HEK293T (cell line): Measurements from ENCODE around the gene CDV3.
"Not testable (repeated sequence)": the region's sequence is repeated elsewhere in the genome, so short reads cannot be mapped to it uniquely, and the experiment has no call there.

Experiments
- CTCF ChIA-PET: fragments of 350-600 bp; formaldehyde crosslinking; extraction: SDS; loops from one replicate; lab custom pipeline; 2021; ENCODE audit warnings: antibody characterized with exemption, inconsistent platforms; lab: Yijun Ruan, JAX
- POLR2A ChIA-PET: fragments of 350-600 bp; formaldehyde crosslinking; extraction: SDS; loops from one replicate; lab custom pipeline; 2020; ENCODE audit warnings: antibody characterized with exemption, inconsistent platforms; lab: Yijun Ruan, JAX
- DNase-seq: peaks from one replicate; pipeline ENCODE4 v3.0.0; 2012; ENCODE audit warnings: mixed read lengths; ENCODE audit errors: extremely low spot score
- ARNT ChIP-seq: fragments of 450-650 bp; IDR thresholded peaks from 2 replicates; pipeline ENCODE4 v1.6.1; 2017; ENCODE audit warnings: mild to moderate bottlenecking
- BHLHE40 ChIP-seq: fragments of 450-650 bp; IDR thresholded peaks from 2 replicates; pipeline ENCODE4 v1.6.1; 2016; ENCODE audit warnings: mild to moderate bottlenecking, moderate library complexity, borderline replicate concordance
- CTBP1 ChIP-seq: fragments of 450-650 bp; IDR thresholded peaks from 2 replicates; pipeline ENCODE4 v1.6.1; 2016; ENCODE audit warnings: borderline replicate concordance
- ELF4 ChIP-seq: fragments of 450-650 bp; IDR thresholded peaks from 2 replicates; pipeline ENCODE4 v1.6.1; 2017; ENCODE audit warnings: antibody characterized with exemption
- FOXA1 ChIP-seq: fragments of 450-650 bp; IDR thresholded peaks from 2 replicates; pipeline ENCODE4 v1.6.1; 2016; ENCODE audit warnings: mild to moderate bottlenecking
- FOXK2 ChIP-seq: fragments of 450-650 bp; IDR thresholded peaks from 2 replicates; pipeline ENCODE4 v1.6.1; 2016; ENCODE audit warnings: mild to moderate bottlenecking
- FOXM1 ChIP-seq: fragments of 450-650 bp; IDR thresholded peaks from 2 replicates; pipeline ENCODE4 v1.6.1; 2017; ENCODE audit warnings: mild to moderate bottlenecking, borderline replicate concordance
- HDGF ChIP-seq: fragments of 450-650 bp; IDR thresholded peaks from 2 replicates; pipeline ENCODE4 v1.6.1; 2017; ENCODE audit warnings: antibody characterized with exemption, borderline replicate concordance
- L3MBTL2 ChIP-seq: fragments of 450-650 bp; conservative IDR thresholded peaks from 2 replicates; pipeline ENCODE4 v1.6.1; 2016; ENCODE audit warnings: mild to moderate bottlenecking
- LEF1 ChIP-seq: fragments of 450-650 bp; IDR thresholded peaks from 2 replicates; pipeline ENCODE4 v1.6.1; 2017; ENCODE audit warnings: mild to moderate bottlenecking, borderline replicate concordance
- NFRKB ChIP-seq: fragments of 450-650 bp; IDR thresholded peaks from 2 replicates; pipeline ENCODE4 v1.6.1; 2016; ENCODE audit warnings: mild to moderate bottlenecking, moderate library complexity
- PKNOX1 ChIP-seq: fragments of 450-650 bp; IDR thresholded peaks from 2 replicates; pipeline ENCODE4 v1.6.1; 2016
- SP1 ChIP-seq: fragments of 450-650 bp; IDR thresholded peaks from 2 replicates; pipeline ENCODE4 v1.6.1; 2017
- SUZ12 ChIP-seq: fragments of 450-650 bp; IDR thresholded peaks from 2 replicates; pipeline ENCODE4 v1.6.1; 2016; ENCODE audit warnings: mild to moderate bottlenecking
- TARDBP ChIP-seq: fragments of 450-650 bp; IDR thresholded peaks from 2 replicates; pipeline ENCODE4 v1.6.1; 2016
- ZNF384 ChIP-seq: fragments of 450-650 bp; IDR thresholded peaks from 2 replicates; pipeline ENCODE4 v1.6.1; 2016

CDV3 gene

GRCh38 chr3:133547432-133548041, 25.9 kb upstream of the CDV3 start:
- POLR2A ChIA-PET, result no interaction called here
- no peak for DNase-seq
- CTCF ChIA-PET, result interaction anchor here (0.6 to 0.7 kb wide), 2 partner anchors 53 to 736 kb away, joined by 3 to 4 read pairs; no protein-coding TSS in a partner anchor
- TF ChIP-seq NFRKB (no peak), PKNOX1 (no peak), SP1 (no peak), ELF4 (no peak), FOXA1 (no peak), FOXM1 (no peak), CTBP1 (no peak), LEF1 (no peak)

- ChIA-PET POLR2A (no interaction called here), CTCF (no interaction called here)
- DNase-seq, result no peak
- TF ChIP-seq FOXM1 (no peak), SP1 (no peak), FOXA1 (no peak), FOXK2 (no peak), L3MBTL2 (no peak), TARDBP (no peak), PKNOX1 (no peak), ARNT (no peak), ZNF384 (no peak), ELF4 (no peak), CTBP1 (no peak), NFRKB (no peak), HDGF (no peak), LEF1 (no peak)
Observed at GRCh38 chr3:133548090-133548489, 25.4 kb upstream of the CDV3 start.

- CTCF ChIA-PET, result no interaction called here
- no peak for DNase-seq
- POLR2A ChIA-PET, result no interaction called here
- TF ChIP-seq PKNOX1 (no peak), FOXA1 (no peak), ZNF384 (no peak), FOXM1 (no peak), CTBP1 (no peak), ELF4 (no peak), SP1 (no peak), FOXK2 (no peak), ARNT (no peak), NFRKB (no peak), SUZ12 (no peak)
Observed at GRCh38 chr3:133549565-133549964, 23.9 kb upstream of the CDV3 start.

- CTCF ChIA-PET, POLR2A ChIA-PET, DNase-seq: not testable (repeated sequence)
Observed at GRCh38 chr3:133551589-133551988, 21.9 kb upstream of the CDV3 start.

GRCh38 chr3:133561679-133562078, 11.8 kb upstream of the CDV3 start:
- TF ChIP-seq NFRKB, result no peak
- TF ChIP-seq ARNT, result no peak
- TF ChIP-seq HDGF, result no peak
- TF ChIP-seq LEF1, result no peak
- no peak for TF ChIP-seq PKNOX1
- TF ChIP-seq FOXK2, result no peak
- TF ChIP-seq ELF4, result no peak
- TF ChIP-seq CTBP1, result no peak
- TF ChIP-seq L3MBTL2, result no peak
- TF ChIP-seq TARDBP, result no peak
- no peak for TF ChIP-seq FOXA1
- TF ChIP-seq FOXM1, result no peak
- no peak for TF ChIP-seq SP1
- TF ChIP-seq BHLHE40, result no peak
- TF ChIP-seq ZNF384, result no peak
- TF ChIP-seq SUZ12, result no peak
- DNase-seq, result no peak
- POLR2A ChIA-PET, result interaction anchor here (2.7 kb wide), 1 partner anchor 11 kb away, joined by 16 read pairs; the partner anchor contains the start of gene CDV3
- CTCF ChIA-PET, result interaction anchor here (0.6 kb wide), 1 partner anchor 26 kb away, joined by 3 read pairs; no protein-coding TSS in a partner anchor

GRCh38 chr3:133562376-133562775, 11.1 kb upstream of the CDV3 start:
- no peak for DNase-seq
- no peak for TF ChIP-seq PKNOX1
- TF ChIP-seq BHLHE40, result no peak
- no peak for TF ChIP-seq FOXK2
- no peak for TF ChIP-seq ZNF384
- TF ChIP-seq FOXA1, result no peak
- no peak for TF ChIP-seq ELF4
- no peak for TF ChIP-seq TARDBP
- no peak for TF ChIP-seq L3MBTL2
- no peak for TF ChIP-seq ARNT
- TF ChIP-seq LEF1, result no peak
- no peak for TF ChIP-seq CTBP1
- CTCF ChIA-PET, result interaction anchor here (0.7 kb wide), 1 partner anchor 8 kb away, joined by 3 read pairs; no protein-coding TSS in a partner anchor
- POLR2A ChIA-PET, result interaction anchor here (2.7 kb wide), 1 partner anchor 10 kb away, joined by 16 read pairs; the partner anchor contains the start of gene CDV3
